HG03469 (cell line): ENCODE measurements around the gene SLC16A14.

Source experiments
- ATAC-seq: cut with Tn5 transposase; IDR thresholded peaks from one replicate; pipeline ENCODE4 v1.9.1; 2021; ENCODE audit warnings: mild to moderate bottlenecking, moderate library complexity, moderate number of reproducible peaks; ENCODE audit not compliant: unreplicated experiment

SLC16A14 gene

DNA sequence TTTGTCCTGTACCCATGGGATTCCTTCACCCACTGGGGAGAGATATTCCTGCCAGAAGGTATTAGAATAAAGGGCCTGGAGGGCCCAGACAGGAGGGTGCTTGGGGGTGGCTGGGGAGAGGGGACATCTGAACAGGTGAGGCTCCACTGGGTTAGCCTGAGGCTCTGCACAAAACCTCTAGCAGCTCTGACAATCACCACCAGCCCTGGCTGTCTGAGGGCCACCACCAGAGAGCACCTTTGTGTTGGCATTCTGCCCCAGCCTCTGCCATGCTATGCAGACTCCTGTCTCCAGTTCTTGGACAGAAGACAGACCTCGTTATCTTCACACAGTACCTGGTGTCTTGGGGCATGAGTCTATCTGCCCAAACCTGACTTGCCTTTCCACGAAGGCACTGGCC lies 25.3 kb downstream of the SLC16A14 start:
- ATAC-seq: no peak

DNA sequence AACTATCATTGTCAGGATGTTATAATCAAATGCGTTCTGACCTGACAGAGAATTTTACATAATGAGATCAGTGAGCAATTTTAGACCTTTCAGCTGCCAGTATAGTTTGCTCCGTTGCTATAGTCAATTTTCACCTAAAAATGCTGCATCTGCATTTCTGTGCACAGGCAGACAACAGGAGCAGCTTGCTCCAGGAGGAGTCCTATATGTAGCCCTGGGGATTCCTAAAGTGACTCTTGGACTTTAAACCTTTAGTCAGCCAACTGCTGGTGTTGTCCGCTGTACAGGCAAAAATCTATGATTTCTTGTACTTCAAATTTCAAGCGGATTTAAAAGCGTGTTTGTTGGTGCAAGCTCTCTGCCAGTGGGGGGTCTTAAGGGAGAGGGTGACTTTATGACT lies 25.7 kb downstream of the SLC16A14 start:
- no peak for ATAC-seq

DNA sequence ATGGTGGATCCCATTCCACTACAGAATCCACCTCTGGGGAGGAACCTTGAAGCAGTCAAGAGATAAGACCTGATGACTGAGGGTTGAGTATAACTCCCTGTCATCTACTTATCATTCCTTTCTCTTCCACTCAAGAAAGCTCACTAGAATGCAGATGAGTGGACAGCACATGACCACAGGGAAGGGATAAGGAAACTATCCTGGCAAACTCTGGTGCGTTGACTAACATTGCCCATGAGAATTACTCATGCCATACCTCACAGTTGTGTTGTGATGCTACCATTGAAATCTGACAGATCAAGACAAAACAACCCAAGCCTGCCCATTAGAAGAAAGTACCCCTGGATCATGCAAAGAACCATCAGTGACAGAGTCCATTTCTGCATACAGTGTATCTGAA lies 26.5 kb downstream of the SLC16A14 start:
- no peak for ATAC-seq

DNA sequence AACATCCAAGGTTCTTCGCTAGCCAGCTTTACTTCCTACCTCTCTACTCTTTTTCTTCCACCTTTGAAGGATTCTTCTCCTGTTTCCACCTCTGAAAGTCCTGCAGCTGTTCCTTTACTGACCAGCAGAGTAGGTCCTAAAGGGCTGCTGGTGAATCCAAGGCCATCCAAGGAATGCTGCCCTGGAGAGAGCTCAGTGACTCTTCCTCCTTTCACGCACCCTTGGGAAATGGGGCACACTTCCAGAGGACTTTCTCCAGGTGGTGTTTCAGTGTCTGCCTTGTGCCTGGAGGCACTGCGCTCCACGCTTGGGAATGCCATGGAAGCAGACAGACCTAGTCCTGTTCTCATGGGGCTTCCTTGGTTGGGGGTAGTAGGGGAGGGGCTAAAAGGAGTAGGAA lies 45.4 kb downstream of the SLC16A14 start:
- no peak for ATAC-seq

DNA sequence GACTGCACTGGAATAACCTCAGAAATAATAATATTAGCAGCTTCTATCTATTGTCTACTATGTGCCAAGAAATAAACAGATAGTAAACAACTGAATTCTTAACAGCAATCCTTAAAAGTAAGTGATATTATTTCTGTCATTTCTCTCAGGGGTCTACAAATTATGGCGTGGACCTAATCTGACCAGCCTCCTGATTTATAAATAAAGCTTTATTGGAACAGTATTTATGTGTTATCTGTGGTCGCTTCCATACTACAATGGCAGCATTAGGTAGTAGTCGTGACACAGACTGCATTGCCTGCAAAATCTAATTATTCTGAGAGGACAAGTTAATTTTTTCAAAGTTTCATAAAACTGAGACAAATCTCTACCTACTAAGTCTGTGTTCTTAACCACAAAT lies 49.0 kb downstream of the SLC16A14 start:
- ATAC-seq: no peak

DNA sequence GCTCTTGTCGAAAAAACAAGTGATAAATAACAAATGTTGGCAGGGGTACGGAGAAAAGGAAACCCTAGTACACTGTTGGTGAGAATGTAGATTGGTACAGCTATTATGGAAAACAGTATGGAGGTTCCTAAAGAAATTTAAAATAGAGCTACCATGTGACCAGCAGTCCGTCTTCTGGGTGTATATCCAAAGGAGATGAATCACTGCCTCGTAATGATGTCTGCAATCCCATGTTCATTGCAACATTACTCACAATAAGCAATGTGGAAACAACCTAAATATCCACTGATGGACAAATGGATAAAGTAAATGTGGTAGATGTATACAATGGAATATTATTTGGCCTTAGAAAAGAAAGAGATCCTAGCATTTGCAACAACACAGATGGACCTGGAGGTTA lies 50.6 kb downstream of the SLC16A14 start:
- no peak for ATAC-seq

DNA sequence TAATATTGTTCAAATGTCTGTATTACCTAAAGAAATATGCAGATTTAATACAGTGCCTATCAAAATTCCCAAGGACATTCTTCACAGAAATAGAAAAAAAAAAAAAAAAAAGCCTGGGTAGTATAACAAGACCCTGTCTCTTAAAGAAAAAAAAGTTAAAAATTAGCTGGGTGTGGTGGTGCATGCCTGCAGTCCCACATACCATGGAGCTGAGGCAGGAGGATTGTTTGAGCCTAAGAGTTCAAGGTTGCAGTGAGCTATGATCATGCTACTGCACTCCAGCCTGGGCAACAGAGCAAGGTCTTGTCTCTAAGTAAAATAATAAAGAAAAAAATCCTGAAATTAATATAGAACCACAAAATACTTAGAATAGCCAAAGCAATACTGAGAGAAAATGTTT lies 51.9 kb downstream of the SLC16A14 start:
- ATAC-seq: no peak

DNA sequence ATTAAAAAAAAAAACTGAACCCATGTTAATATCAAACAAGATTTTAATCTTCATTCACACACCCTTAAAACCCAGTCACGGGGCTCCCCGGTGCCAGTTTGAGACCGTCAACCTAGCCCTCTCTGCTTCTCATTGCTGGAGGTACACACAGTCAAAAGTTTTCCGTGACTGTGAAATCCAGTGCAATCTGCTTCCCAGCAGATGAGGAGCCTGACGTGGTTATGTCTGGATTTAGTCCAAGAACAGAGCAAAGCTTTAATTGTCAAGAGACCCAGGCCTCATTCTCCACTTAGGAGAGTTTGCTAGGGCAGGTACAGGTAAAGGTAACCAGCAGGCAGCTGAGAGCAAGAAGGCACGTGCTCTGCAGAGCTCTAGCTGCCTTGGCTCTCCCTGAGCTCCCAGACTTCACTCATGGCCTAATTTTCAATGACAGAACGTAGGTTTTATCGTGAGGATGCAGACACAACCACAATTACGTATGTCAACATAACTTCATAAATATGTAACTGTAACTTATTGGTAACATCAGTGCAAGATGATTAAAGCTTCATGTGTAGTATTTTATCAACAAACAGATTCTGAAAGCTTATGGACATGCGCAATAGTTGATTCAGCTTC lies 56.3 kb downstream of the SLC16A14 start:
- ATAC-seq: no peak

DNA sequence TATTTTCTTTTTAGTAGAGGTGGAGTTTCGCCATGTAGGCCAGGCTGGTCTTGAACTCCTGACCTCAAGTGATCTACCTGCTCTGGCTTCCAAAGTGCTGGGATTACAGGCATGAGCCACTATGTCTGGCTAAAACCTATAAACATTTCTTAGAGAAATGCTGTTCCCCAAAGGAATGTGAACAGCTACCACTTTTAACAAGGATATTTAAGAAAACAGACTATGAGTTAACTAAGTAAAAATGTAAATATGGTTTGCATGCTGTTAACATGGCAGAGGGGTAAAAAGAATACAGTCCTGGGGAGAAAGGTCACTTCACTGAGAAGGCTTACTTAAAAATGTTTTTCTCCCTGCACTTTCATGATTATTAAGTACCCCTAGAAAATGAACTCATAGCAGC lies 57.1 kb downstream of the SLC16A14 start:
- ATAC-seq: no peak

DNA sequence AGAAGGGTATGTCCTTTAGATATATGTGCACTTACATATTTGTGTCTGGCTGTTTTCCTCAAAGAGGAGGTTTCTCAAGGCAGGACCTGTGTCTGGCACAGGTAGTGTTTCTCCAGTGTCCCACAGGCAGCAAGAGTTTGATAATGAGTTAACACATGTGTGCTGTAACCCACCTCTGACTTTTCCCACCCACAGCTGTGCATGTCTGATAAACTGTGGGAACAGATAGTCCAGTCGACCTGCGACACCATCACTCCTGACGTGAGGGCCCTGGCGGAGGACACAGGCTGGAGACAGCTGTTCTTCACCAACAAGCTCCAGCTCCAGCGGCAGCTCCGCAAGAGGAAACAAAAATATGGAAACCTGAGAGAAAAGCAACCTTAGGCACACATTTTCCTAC lies 58.2 kb downstream of the SLC16A14 start:
- no peak for ATAC-seq

DNA sequence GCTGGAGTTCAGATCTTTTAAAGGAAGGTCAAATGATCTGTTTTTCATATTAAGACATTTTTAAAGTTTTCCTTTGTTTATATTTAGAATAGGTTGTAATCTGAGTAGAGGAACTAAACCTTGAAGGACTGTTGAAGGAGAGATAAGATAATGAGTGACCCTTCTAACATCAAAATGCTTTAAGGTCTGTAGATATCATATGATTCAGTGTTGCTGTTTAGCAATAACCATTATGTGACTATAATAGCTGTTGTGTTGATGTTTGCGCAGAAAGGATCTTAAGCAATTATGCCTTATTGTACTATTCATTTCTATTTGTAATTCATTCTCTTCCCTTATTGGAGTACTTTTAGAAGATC lies 60.0 kb downstream of the SLC16A14 start:
- no peak for ATAC-seq

DNA sequence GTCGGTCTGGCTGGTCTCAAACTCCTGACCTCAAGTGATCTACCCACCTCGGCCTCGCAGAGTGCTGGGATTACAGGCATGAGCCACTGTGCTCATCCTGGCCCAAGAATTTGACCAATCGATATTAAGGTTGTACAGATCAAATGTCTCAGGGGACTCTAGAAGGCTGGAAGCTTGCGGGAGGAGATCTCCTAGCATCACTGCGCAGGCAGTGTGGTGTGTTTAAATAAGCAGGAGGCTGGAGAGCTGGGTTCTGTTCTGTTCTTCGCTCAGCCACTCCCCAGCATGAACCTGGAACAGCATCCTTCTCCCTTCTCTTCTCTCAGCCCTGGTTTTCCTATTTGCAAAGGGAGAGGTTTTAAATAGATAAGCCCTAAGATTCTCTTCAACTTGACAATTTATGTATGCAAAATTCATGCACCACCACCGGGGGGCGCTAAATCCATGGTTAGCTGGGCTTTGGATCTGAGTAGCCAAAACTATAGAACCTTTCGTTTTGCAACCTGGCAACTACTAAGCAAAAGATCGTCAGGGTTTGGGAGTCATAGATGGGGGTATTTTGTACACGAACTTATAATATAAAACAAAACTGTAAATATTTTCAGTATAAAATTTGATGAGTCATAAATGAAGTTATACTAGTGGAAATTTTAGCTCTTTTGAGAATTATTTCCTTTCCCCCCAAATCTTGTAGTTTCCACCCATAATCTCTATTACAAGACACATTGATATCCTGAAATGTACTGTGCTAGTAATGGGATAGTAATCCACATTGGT lies 60.6 kb downstream of the SLC16A14 start:
- peak; percentile 46 for ATAC-seq

DNA sequence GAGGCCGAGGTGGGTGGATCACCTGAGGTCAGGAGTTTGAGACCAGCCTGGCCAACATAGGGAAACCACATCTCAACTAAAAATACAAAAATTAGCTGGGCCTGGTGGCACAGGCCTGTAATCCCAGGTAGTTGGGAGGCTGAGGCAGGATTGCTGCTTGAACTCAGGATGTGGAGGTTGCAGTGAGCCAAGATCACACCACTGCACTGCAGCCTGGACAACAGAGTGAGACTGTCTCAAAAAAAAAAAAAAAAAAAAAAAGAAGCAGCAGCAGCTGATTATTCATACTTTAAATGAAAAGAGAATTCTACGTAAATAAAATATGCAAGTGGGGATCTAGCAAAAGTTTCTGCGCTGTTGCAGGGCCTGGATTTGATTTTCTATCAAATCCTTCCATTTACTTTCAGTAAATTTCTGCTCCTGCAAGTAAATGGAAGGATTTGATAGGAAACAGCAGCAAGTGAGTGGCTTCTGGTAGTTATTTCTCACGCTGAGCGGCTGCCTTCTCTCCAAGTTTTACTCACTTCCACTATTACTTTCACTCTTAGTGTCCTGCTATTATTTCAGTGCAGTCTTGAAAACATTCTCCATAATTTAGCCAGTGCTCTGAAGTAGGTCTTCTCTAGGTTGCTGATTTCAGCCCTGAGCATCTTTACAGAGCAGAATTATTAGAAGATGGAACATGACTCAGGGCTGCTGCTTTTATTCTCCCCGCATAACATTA lies 68.4 kb downstream of the SLC16A14 start:
- ATAC-seq: peak; percentile 93

DNA sequence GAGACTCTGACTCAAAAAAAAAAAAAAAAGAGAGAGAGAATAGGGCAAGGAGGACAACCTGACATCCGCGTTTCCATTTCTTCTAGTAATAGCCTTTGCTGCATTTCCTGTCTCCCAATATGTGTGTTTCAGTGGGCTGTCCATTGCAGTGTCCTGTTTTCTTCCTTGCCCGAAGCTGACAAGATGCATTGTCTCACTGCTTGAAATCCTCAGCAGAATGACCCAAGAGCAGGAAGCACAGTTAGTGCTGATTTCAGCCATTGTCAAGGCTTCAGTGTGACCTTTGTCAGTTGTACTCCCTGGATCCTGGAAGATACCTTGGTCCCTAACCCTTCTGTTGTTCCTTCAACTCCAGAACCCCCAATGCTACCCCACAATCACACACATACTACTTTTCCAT lies 71.2 kb downstream of the SLC16A14 start:
- no peak for ATAC-seq

DNA sequence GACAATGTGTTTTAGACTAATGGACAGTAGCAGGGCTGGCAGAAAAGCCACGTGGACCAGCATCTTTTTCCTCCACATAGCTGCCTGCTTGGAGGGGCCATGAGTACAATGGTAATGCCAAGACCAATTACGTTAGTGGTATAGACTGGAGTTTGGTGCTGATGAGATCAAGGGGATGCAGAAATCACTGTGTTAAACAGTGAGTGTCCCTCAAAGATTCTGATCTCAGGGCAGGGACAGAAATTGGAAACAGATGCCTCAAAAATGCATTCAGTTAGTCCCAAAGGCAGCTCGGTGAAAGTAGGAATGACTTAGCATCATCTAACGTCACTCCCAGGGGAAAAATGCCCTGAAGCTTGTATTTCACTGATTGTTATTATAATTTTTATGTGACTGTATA lies 72.4 kb downstream of the SLC16A14 start:
- no peak for ATAC-seq

DNA sequence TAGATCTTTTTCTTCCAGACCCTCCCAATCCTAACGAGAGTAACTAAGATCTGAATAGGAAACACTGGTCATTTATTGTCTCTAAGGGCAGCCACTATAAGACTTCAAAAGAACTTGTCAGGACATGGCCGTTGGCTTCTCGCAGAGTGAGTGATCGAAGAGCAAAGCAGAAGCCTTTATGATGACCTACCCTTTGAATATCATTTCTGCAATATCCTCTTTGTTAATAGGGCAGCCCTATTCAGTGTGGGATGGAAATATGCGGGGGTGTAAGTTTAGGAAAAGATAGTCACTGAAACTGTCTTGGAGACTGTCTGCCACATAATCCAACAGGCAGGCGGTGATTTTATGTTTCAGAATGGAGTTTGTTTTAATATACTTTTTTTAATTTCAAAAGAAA lies 75.5 kb downstream of the SLC16A14 start:
- ATAC-seq: no peak
